Peyer's patch (tissue), 4 donors: ENCODE results near the gene OLFM1.

Experiments used
- POLR2A ChIP-seq, 2 donors: fragments of 450-650 bp; IDR thresholded peaks; one replicate each; pipeline ENCODE4 v1.5.1; 2017; ENCODE audit warnings: antibody characterized with exemption in 2 of 2, mild to moderate bottlenecking in 2 of 2, moderate library complexity in 2 of 2
- TF ChIP-seq, protein P1 (sequence below), 6 experiments: fragments of 450-650 bp in 4 of 6; fragments of 200-600 bp in 2 of 6; sonication (generic) in 1 of 6; IDR thresholded peaks; one replicate each; pipeline ENCODE4 v1.5.1; 2017 to 2019; ENCODE audit warnings: antibody characterized with exemption in 6 of 6, mild to moderate bottlenecking in 3 of 6, moderate library complexity in 1 of 6

- TF ChIP-seq, protein P1, sequence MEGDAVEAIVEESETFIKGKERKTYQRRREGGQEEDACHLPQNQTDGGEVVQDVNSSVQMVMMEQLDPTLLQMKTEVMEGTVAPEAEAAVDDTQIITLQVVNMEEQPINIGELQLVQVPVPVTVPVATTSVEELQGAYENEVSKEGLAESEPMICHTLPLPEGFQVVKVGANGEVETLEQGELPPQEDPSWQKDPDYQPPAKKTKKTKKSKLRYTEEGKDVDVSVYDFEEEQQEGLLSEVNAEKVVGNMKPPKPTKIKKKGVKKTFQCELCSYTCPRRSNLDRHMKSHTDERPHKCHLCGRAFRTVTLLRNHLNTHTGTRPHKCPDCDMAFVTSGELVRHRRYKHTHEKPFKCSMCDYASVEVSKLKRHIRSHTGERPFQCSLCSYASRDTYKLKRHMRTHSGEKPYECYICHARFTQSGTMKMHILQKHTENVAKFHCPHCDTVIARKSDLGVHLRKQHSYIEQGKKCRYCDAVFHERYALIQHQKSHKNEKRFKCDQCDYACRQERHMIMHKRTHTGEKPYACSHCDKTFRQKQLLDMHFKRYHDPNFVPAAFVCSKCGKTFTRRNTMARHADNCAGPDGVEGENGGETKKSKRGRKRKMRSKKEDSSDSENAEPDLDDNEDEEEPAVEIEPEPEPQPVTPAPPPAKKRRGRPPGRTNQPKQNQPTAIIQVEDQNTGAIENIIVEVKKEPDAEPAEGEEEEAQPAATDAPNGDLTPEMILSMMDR (IDR thresholded peaks at IDR 0.05) = no peak
- no peak for TF ChIP-seq POLR2A (IDR thresholded peaks at IDR 0.05)
Observed at GRCh38 chr9:135076143-135076875, 11.2 kb upstream of the OLFM1 start.
